DND-41 (cell line): ENCODE measurements around the gene CPA2.

Source experiments
- EZH2 ChIP-seq: IDR thresholded peaks from 3 replicates; pipeline ENCODE4 v1.6.1; 2012; ENCODE audit warnings: borderline replicate concordance, low read depth, mild to moderate bottlenecking, moderate library complexity, low read length, inconsistent platforms; ENCODE audit not compliant: severe bottlenecking
- TF ChIP-seq, protein P1 (sequence below): IDR thresholded peaks from 2 replicates; pipeline ENCODE4 v1.5.1; 2012; ENCODE audit warnings: borderline replicate concordance, low read length, moderate library complexity, mild to moderate bottlenecking; ENCODE audit not compliant: poor library complexity, severe bottlenecking; ENCODE audit errors: extremely low read depth

DNA sequence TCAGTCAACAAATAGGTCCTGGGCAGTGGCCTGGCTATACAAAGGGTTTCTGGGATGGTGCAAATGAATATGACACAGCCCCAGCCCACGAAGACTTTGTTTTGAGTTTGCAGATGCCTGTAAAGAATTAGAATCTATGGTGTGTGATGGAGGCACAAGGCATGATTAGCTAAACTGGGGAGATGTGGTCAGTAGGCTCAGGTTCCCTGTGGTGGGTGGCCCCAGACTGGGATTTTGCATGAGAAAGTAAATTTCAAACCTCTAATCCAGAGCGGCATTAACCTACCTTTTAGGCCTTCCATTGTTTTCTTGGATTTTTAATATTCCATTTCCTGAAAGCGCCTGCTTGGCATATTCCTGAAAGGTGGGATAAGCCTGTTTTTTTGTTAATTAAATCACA, 71.6 kb downstream of the CPA2 start:
- TF ChIP-seq, protein P1, sequence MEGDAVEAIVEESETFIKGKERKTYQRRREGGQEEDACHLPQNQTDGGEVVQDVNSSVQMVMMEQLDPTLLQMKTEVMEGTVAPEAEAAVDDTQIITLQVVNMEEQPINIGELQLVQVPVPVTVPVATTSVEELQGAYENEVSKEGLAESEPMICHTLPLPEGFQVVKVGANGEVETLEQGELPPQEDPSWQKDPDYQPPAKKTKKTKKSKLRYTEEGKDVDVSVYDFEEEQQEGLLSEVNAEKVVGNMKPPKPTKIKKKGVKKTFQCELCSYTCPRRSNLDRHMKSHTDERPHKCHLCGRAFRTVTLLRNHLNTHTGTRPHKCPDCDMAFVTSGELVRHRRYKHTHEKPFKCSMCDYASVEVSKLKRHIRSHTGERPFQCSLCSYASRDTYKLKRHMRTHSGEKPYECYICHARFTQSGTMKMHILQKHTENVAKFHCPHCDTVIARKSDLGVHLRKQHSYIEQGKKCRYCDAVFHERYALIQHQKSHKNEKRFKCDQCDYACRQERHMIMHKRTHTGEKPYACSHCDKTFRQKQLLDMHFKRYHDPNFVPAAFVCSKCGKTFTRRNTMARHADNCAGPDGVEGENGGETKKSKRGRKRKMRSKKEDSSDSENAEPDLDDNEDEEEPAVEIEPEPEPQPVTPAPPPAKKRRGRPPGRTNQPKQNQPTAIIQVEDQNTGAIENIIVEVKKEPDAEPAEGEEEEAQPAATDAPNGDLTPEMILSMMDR: no peak
- TF ChIP-seq EZH2: no peak
